Measurements from ENCODE around the gene SCARB1. TPM values are rescaled to one million over a fixed set of nuclear protein-coding genes. Genes with fewer than 3 reads are reported as not detected.

SCARB1 gene
- total and polyA plus RNA-seq, 9 of the 15 experiments (the other 6 are each of a cell fraction or from before 2014, with no cell fraction given) = 0.56 to 157 (median 52.8) TPM

- TF ChIP-seq TFAP4 (CRISPR knock-in tag; IDR thresholded peaks at IDR 0.05; ENCODE audit: borderline replicate concordance) = peak; percentile 44; the same call in 1 of the 2 replicates
- peak in 1 of 2 experiments; percentile 70; a peak in 1 of 4 replicates for TF ChIP-seq UBTF (IDR thresholded peaks at IDR 0.05; ENCODE audit: borderline replicate concordance in 1 of 2, low read depth in 2 of 2, low read length in 2 of 2)
- no peak for TF ChIP-seq PKNOX1 (IDR thresholded peaks at IDR 0.05)
- TF ChIP-seq ATF4 (CRISPR knock-in tag; IDR thresholded peaks at IDR 0.05) = no peak
- TF ChIP-seq ZFP91 (CRISPR knock-in tag; IDR thresholded peaks at IDR 0.05) = no peak
- TF ChIP-seq CSDE1 (IDR thresholded peaks at IDR 0.05) = no peak
- TF ChIP-seq TAF7 (tag; IDR thresholded peaks at IDR 0.05) = no peak
- peak; percentile 33; the same call in 1 of the 2 replicates for TF ChIP-seq JUN (IDR thresholded peaks at IDR 0.05; ENCODE audit: borderline replicate concordance, low read depth, low read length)
- no peak for TF ChIP-seq JUN (CRISPR knock-in tag; IDR thresholded peaks at IDR 0.05; ENCODE audit: borderline replicate concordance)
- peak; percentile 13 to 41; a peak in 2 of 4 replicates for TF ChIP-seq NRF1 (conservative IDR thresholded peaks at IDR 0.05 in 1 of 2, IDR thresholded peaks at IDR 0.05 in 1 of 2)
- TF ChIP-seq ZNF780A (CRISPR knock-in tag; IDR thresholded peaks at IDR 0.05) = no peak
- peak; percentile 31; the same call in 1 of the 2 replicates for TF ChIP-seq CREM (IDR thresholded peaks at IDR 0.05; ENCODE audit: low read depth)
- TF ChIP-seq FOSL1 (tag; conservative IDR thresholded peaks at IDR 0.05) = peak; percentile 79
- TF ChIP-seq CCAR2 (IDR thresholded peaks at IDR 0.05; ENCODE audit: low read depth, low read length) = no peak
- no peak for TF ChIP-seq DNMT1 (IDR thresholded peaks at IDR 0.05)
- no peak for TF ChIP-seq CREBBP (IDR thresholded peaks at IDR 0.05; ENCODE audit: low read depth, low read length)
- peak; percentile 47; the same call in 1 of the 2 replicates for TF ChIP-seq CEBPG (CRISPR knock-in tag; IDR thresholded peaks at IDR 0.05)
- TF ChIP-seq CEBPG (tag; conservative IDR thresholded peaks at IDR 0.05 in 1 of 2, IDR thresholded peaks at IDR 0.05 in 1 of 2) = no peak
Observed at GRCh38 chr12:124727264-124727800, 136.3 kb downstream of the SCARB1 start (continued).
